CD4-positive, alpha-beta T cell treated with Interleukin-1 beta for 1 hour (primary cell): ENCODE measurements around the gene LY6G5C.

Experiments
- DNase-seq, 2 donors: peaks; one replicate each; pipeline ENCODE4 v3.0.0-alpha.2; 2020 to 2022

LY6G5C gene

GRCh38 chr6:31661262-31662123 is 19.4 kb downstream of the LY6G5C start:
- DNase-seq, result no peak

GRCh38 chr6:31660381-31661261 is 20.2 kb downstream of the LY6G5C start, which contains the start of gene C6orf47:
Gene C6orf47, minus strand, starts transcription at chr6:31660778. Its CDS starts 831 bp downstream, at chr6:31659947.
- DNase-seq, result peak; percentile 76 to 78

- peak; percentile 31 to 39 for DNase-seq
Observed at GRCh38 chr6:31659649-31660380, 21.1 kb downstream of the LY6G5C start.

GRCh38 chr6:31658983-31659648 is 21.8 kb downstream of the LY6G5C start:
- no peak for DNase-seq

GRCh38 chr6:31658158-31658688 is 22.6 kb downstream of the LY6G5C start:
- DNase-seq, result no peak

- DNase-seq, result peak; percentile 29 to 31
Observed at GRCh38 chr6:31657406-31658157, 23.3 kb downstream of the LY6G5C start.

GRCh38 chr6:31655349-31656237 is 25.3 kb downstream of the LY6G5C start, which contains the start of gene APOM:
Gene APOM, plus strand, starts transcription at chr6:31655894. Its CDS starts 73 bp downstream, at chr6:31655967.
- DNase-seq, result no peak

- no peak for DNase-seq
Observed at GRCh38 chr6:31654574-31655348, 26.1 kb downstream of the LY6G5C start.

GRCh38 chr6:31652925-31653724 is 27.7 kb downstream of the LY6G5C start:
- DNase-seq, result peak; percentile 90 to 92

GRCh38 chr6:31651602-31652191 is 29.2 kb downstream of the LY6G5C start:
- no peak for DNase-seq

GRCh38 chr6:31645325-31645724 is 35.5 kb downstream of the LY6G5C start:
- DNase-seq, result no peak

- no peak for DNase-seq
Observed at GRCh38 chr6:31643818-31644454, 36.9 kb downstream of the LY6G5C start.

GRCh38 chr6:31642798-31643570 is 37.9 kb downstream of the LY6G5C start:
- no peak for DNase-seq

GRCh38 chr6:31641370-31641769 is 39.5 kb downstream of the LY6G5C start:
- DNase-seq, result no peak

- DNase-seq, result no peak
Observed at GRCh38 chr6:31640612-31641011, 40.3 kb downstream of the LY6G5C start.

GRCh38 chr6:31639449-31639861 is 41.4 kb downstream of the LY6G5C start:
- no peak for DNase-seq

GRCh38 chr6:31639043-31639442 is 41.8 kb downstream of the LY6G5C start:
- no peak for DNase-seq
